ENCODE measurements around the gene DNAI1. TPM values are rescaled to one million over a fixed set of nuclear protein-coding genes. Genes with fewer than 3 reads are reported as not detected.
"Not testable (repeated sequence)": the region's sequence is repeated elsewhere in the genome, so short reads cannot be mapped to it uniquely, and the experiment has no call there.

DNAI1 gene
- total RNA-seq, 1 experiment from 2014 or later: 2.2 TPM

- Histone ChIP-seq H3K4me1 (ENCODE audit: control insufficient read depth, insufficient read depth, low read length) (peaks cover 4% of the 10 kb centered on the region; the same call in 1 of the 2 replicates), H3K27ac (ENCODE audit: low read length) (no peak overlapping the region), H3K9me3 (ENCODE audit: control insufficient read depth, insufficient read depth, low read depth, low read length) (no peaks in the 10 kb centered on the region), H3K27me3 (ENCODE audit: control insufficient read depth, insufficient read depth, low read length) (peaks cover 2% of the 10 kb centered on the region), H3K36me3 (ENCODE audit: control insufficient read depth, insufficient read depth, low read length) (no peaks in the 10 kb centered on the region), H3K4me3 (ENCODE audit: low read depth in 2 of 2, low read length in 2 of 2) (no peak overlapping the region)
- ATAC-seq: no peak
- intact Hi-C loops (cut with micrococcal nuclease; ENCODE audit: unreplicated experiment): no loop called here
- POLR2A ChIA-PET: no interaction called here
- CTCF ChIA-PET: no interaction called here
- DNase-seq (ENCODE audit: low read depth, low spot score): no peak
- in situ Hi-C loops (cut with HindIII; ENCODE audit: low pct_unique_long_range_greater_than_20kb, low sequenced_read_pairs): no loop called here
- TF ChIP-seq POLR2AphosphoS5 (IDR thresholded peaks at IDR 0.05; ENCODE audit: low read depth, low read length) (no peak), TCF7L2 (IDR thresholded peaks at IDR 0.05; ENCODE audit: low read depth, low read length) (no peak), CTCF (IDR thresholded peaks at IDR 0.05) (no peak), SIN3A (IDR thresholded peaks at IDR 0.05; ENCODE audit: borderline replicate concordance, insufficient read depth, low read depth, low read length) (no peak)
- TF ChIP-seq, protein P1, sequence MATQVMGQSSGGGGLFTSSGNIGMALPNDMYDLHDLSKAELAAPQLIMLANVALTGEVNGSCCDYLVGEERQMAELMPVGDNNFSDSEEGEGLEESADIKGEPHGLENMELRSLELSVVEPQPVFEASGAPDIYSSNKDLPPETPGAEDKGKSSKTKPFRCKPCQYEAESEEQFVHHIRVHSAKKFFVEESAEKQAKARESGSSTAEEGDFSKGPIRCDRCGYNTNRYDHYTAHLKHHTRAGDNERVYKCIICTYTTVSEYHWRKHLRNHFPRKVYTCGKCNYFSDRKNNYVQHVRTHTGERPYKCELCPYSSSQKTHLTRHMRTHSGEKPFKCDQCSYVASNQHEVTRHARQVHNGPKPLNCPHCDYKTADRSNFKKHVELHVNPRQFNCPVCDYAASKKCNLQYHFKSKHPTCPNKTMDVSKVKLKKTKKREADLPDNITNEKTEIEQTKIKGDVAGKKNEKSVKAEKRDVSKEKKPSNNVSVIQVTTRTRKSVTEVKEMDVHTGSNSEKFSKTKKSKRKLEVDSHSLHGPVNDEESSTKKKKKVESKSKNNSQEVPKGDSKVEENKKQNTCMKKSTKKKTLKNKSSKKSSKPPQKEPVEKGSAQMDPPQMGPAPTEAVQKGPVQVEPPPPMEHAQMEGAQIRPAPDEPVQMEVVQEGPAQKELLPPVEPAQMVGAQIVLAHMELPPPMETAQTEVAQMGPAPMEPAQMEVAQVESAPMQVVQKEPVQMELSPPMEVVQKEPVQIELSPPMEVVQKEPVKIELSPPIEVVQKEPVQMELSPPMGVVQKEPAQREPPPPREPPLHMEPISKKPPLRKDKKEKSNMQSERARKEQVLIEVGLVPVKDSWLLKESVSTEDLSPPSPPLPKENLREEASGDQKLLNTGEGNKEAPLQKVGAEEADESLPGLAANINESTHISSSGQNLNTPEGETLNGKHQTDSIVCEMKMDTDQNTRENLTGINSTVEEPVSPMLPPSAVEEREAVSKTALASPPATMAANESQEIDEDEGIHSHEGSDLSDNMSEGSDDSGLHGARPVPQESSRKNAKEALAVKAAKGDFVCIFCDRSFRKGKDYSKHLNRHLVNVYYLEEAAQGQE (IDR thresholded peaks at IDR 0.05; ENCODE audit: insufficient read depth in 1 of 2, low read depth in 2 of 2, low read length in 1 of 2): no peak
- BruUV-seq (replicated peaks): no TSS peak
Observed at GRCh38 chr9:34526026-34526425, 67.4 kb downstream of the DNAI1 start.

DNA sequence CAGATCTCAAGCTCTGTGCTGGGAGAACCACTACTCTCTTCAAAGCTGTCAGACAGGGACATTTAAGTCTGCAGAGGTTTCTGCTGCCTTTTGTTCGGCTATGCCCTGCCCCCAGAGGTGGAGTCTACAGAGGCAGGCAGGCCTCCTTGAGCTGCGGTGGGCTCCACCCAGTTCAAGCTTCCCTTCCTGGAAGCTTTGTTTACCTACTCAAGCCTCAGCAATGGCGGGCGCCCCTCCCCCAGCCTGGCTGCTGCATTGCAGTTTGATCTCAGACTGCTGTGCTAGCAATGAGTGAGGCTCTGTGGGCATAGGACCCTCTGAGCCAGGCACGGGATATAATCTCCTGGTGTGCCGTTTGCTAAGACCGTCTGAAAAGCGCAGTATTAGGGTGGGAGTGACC is 73.4 kb downstream of the DNAI1 start:
- H3K36me3 ChIP-seq (ENCODE audit: control insufficient read depth, insufficient read depth, low read length); POLR2A ChIA-PET; DNase-seq (ENCODE audit: low read depth, low spot score); H3K9me3 ChIP-seq (ENCODE audit: control insufficient read depth, insufficient read depth, low read depth, low read length); H3K4me3 ChIP-seq (ENCODE audit: low read depth in 2 of 2, low read length in 2 of 2); H3K27ac ChIP-seq (ENCODE audit: low read length); in situ Hi-C loops (cut with HindIII; ENCODE audit: low pct_unique_long_range_greater_than_20kb, low sequenced_read_pairs); ATAC-seq; H3K4me1 ChIP-seq (ENCODE audit: control insufficient read depth, insufficient read depth, low read length); BruUV-seq (replicated peaks); intact Hi-C loops (cut with micrococcal nuclease; ENCODE audit: unreplicated experiment); CTCF ChIA-PET: not testable (repeated sequence)
- peaks cover 17% of the 10 kb centered on the region; the same call in 1 of the 2 replicates for H3K27me3 ChIP-seq (ENCODE audit: control insufficient read depth, insufficient read depth, low read length)

- Histone ChIP-seq H3K4me3 (ENCODE audit: low read depth in 2 of 2, low read length in 2 of 2) (no peak overlapping the region), H3K36me3 (ENCODE audit: control insufficient read depth, insufficient read depth, low read length) (no peaks in the 10 kb centered on the region), H3K27me3 (ENCODE audit: control insufficient read depth, insufficient read depth, low read length) (peaks cover 17% of the 10 kb centered on the region; the same call in 1 of the 2 replicates), H3K9me3 (ENCODE audit: control insufficient read depth, insufficient read depth, low read depth, low read length) (no peaks in the 10 kb centered on the region), H3K4me1 (ENCODE audit: control insufficient read depth, insufficient read depth, low read length) (no peaks in the 10 kb centered on the region), H3K27ac (ENCODE audit: low read length) (no peak overlapping the region)
- ATAC-seq (no peak), DNase-seq (ENCODE audit: low read depth, low spot score) (no peak)
- in situ Hi-C loops (cut with HindIII; ENCODE audit: low pct_unique_long_range_greater_than_20kb, low sequenced_read_pairs) (no loop called here), intact Hi-C loops (cut with micrococcal nuclease; ENCODE audit: unreplicated experiment) (no loop called here)
- ChIA-PET POLR2A (interaction anchor here (0.7 kb wide), 2 partner anchors 40 to 120 kb away, joined by 3 to 6 read pairs; no protein-coding TSS in a partner anchor), CTCF (interaction anchor here (0.6 to 0.7 kb wide), 2 partner anchors 117 to 515 kb away, joined by 3 to 4 read pairs; no protein-coding TSS in a partner anchor)
- no TSS peak for BruUV-seq (replicated peaks)
- TF ChIP-seq, protein P1 (IDR thresholded peaks at IDR 0.05; ENCODE audit: insufficient read depth in 1 of 2, low read depth in 2 of 2, low read length in 1 of 2): no peak
- TF ChIP-seq TCF7L2 (IDR thresholded peaks at IDR 0.05; ENCODE audit: low read depth, low read length) (no peak), CTCF (IDR thresholded peaks at IDR 0.05) (no peak), SIN3A (IDR thresholded peaks at IDR 0.05; ENCODE audit: borderline replicate concordance, insufficient read depth, low read depth, low read length) (no peak), POLR2AphosphoS5 (IDR thresholded peaks at IDR 0.05; ENCODE audit: low read depth, low read length) (no peak)
Observed at GRCh38 chr9:34536685-34537084, 78.1 kb downstream of the DNAI1 start.
